Subcutaneous abdominal adipose tissue (tissue), 5 donors: ENCODE data around the gene LRMDA.

Source experiments
- H3K27ac ChIP-seq: one replicate; pipeline ENCODE4 v1.7.0; 2013; ENCODE audit warnings: low read depth, mild to moderate bottlenecking, inconsistent platforms, low read length, moderate library complexity
- H3K27me3 ChIP-seq, 5 donors: one replicate each; pipeline ENCODE4 v1.7.0; 2013; ENCODE audit warnings: low read length in 5 of 5, inconsistent platforms in 1 of 5; ENCODE audit not compliant: control insufficient read depth in 5 of 5, insufficient read depth in 4 of 5
- H3K36me3 ChIP-seq, 5 donors: one replicate each; pipeline ENCODE4 v1.7.0; 2013; ENCODE audit warnings: low read length in 5 of 5; ENCODE audit not compliant: control insufficient read depth in 5 of 5, insufficient read depth in 5 of 5
- H3K4me1 ChIP-seq, 5 donors: one replicate each; pipeline ENCODE4 v1.7.0; 2013; ENCODE audit warnings: low read length in 5 of 5, mild to moderate bottlenecking in 3 of 5, moderate library complexity in 1 of 5; ENCODE audit not compliant: control insufficient read depth in 5 of 5, insufficient read depth in 5 of 5
- H3K4me3 ChIP-seq, 5 donors: one replicate each; pipeline ENCODE4 v1.7.0; 2013; ENCODE audit warnings: low read length in 5 of 5, low read depth in 1 of 5
- H3K9ac ChIP-seq, 5 donors: one replicate each; pipeline ENCODE4 v1.7.0; 2013; ENCODE audit warnings: low read length in 5 of 5, mild to moderate bottlenecking in 4 of 5, moderate library complexity in 3 of 5
- H3K9me3 ChIP-seq, 5 donors: one replicate each; pipeline ENCODE4 v1.7.0; 2013; ENCODE audit warnings: low read length in 5 of 5; ENCODE audit not compliant: control insufficient read depth in 5 of 5
- donor health status: healthy.
- donor health status: healthy.
- donor health status: healthy.
- donor health status: healthy.
- donor health status: healthy.

LRMDA gene

GRCh38 chr10:75883081-75884072 lies 452.0 kb downstream of the LRMDA start:
- Histone ChIP-seq H3K4me1 (peaks cover 0 to 7% (median 5%) of the 10 kb centered on the region in 5 donors), H3K27me3 (no peaks in the 10 kb centered on the region), H3K9ac (no peak overlapping the region), H3K9me3 (no peaks in the 10 kb centered on the region), H3K27ac (no peak overlapping the region), H3K36me3 (no peaks in the 10 kb centered on the region), H3K4me3 (no peak overlapping the region)

GRCh38 chr10:75884808-75885207 lies 453.4 kb downstream of the LRMDA start:
- H3K4me3 ChIP-seq: no peak overlapping the region
- H3K27ac ChIP-seq: no peak overlapping the region
- H3K9ac ChIP-seq: no peak overlapping the region
- H3K36me3 ChIP-seq: no peaks in the 10 kb centered on the region
- no peaks in the 10 kb centered on the region for H3K9me3 ChIP-seq
- H3K27me3 ChIP-seq: no peaks in the 10 kb centered on the region
- H3K4me1 ChIP-seq: peaks cover 0 to 7% (median 5%) of the 10 kb centered on the region in 5 donors

- no peak overlapping the region for H3K27ac ChIP-seq
- no peaks in the 10 kb centered on the region for H3K4me1 ChIP-seq
- no peak overlapping the region for H3K9ac ChIP-seq
- H3K9me3 ChIP-seq: no peaks in the 10 kb centered on the region
- no peaks in the 10 kb centered on the region for H3K27me3 ChIP-seq
- H3K36me3 ChIP-seq: no peaks in the 10 kb centered on the region
- H3K4me3 ChIP-seq: no peak overlapping the region
Observed at GRCh38 chr10:75887369-75887768, 455.9 kb downstream of the LRMDA start.

- no peaks in the 10 kb centered on the region for H3K4me1 ChIP-seq
- no peak overlapping the region for H3K9ac ChIP-seq
- no peaks in the 10 kb centered on the region for H3K27me3 ChIP-seq
- no peaks in the 10 kb centered on the region for H3K36me3 ChIP-seq
- no peaks in the 10 kb centered on the region for H3K9me3 ChIP-seq
- no peak overlapping the region for H3K4me3 ChIP-seq
- H3K27ac ChIP-seq: no peak overlapping the region
Observed at GRCh38 chr10:75887992-75888680, 456.7 kb downstream of the LRMDA start.

- H3K27me3 ChIP-seq: no peaks in the 10 kb centered on the region
- H3K4me1 ChIP-seq: no peaks in the 10 kb centered on the region
- no peak overlapping the region for H3K27ac ChIP-seq
- no peak overlapping the region for H3K9ac ChIP-seq
- H3K36me3 ChIP-seq: no peaks in the 10 kb centered on the region
- H3K9me3 ChIP-seq: no peaks in the 10 kb centered on the region
- H3K4me3 ChIP-seq: no peak overlapping the region
Observed at GRCh38 chr10:75889051-75889450, 457.6 kb downstream of the LRMDA start.

GRCh38 chr10:75894761-75895160 lies 463.3 kb downstream of the LRMDA start:
- no peak overlapping the region for H3K27ac ChIP-seq
- no peak overlapping the region for H3K9ac ChIP-seq
- no peaks in the 10 kb centered on the region for H3K27me3 ChIP-seq
- no peaks in the 10 kb centered on the region for H3K4me1 ChIP-seq
- no peak overlapping the region for H3K4me3 ChIP-seq
- no peaks in the 10 kb centered on the region for H3K9me3 ChIP-seq
- no peaks in the 10 kb centered on the region for H3K36me3 ChIP-seq

GRCh38 chr10:75895259-75895658 lies 463.8 kb downstream of the LRMDA start:
- Histone ChIP-seq H3K9me3 (no peaks in the 10 kb centered on the region), H3K9ac (no peak overlapping the region)

GRCh38 chr10:75899816-75900390 lies 468.5 kb downstream of the LRMDA start:
- Histone ChIP-seq H3K36me3 (no peaks in the 10 kb centered on the region), H3K27me3 (no peaks in the 10 kb centered on the region), H3K4me1 (no peaks in the 10 kb centered on the region), H3K4me3 (no peak overlapping the region), H3K27ac (no peak overlapping the region), H3K9ac (no peak overlapping the region), H3K9me3 (no peaks in the 10 kb centered on the region)

More at GRCh38 chr10:75895259-75895658, 463.8 kb downstream of the LRMDA start:
- H3K27ac ChIP-seq: no peak overlapping the region
- no peaks in the 10 kb centered on the region for H3K27me3 ChIP-seq
- no peaks in the 10 kb centered on the region for H3K36me3 ChIP-seq
- H3K4me1 ChIP-seq: no peaks in the 10 kb centered on the region
- no peak overlapping the region for H3K4me3 ChIP-seq

GRCh38 chr10:75902816-75903215 lies 471.4 kb downstream of the LRMDA start:
- H3K4me1 ChIP-seq: no peaks in the 10 kb centered on the region
- no peak overlapping the region for H3K4me3 ChIP-seq
- no peak overlapping the region for H3K9ac ChIP-seq
- no peaks in the 10 kb centered on the region for H3K9me3 ChIP-seq
- H3K27ac ChIP-seq: no peak overlapping the region
- no peaks in the 10 kb centered on the region for H3K36me3 ChIP-seq
- no peaks in the 10 kb centered on the region for H3K27me3 ChIP-seq
